CD4-positive, alpha-beta T cell treated with Interleukin-6 for 4 hours (primary cell): Measurements from ENCODE around the gene TRIM37.
"Not testable (repeated sequence)": the region's sequence is repeated elsewhere in the genome, so short reads cannot be mapped to it uniquely, and the experiment has no call there.

Experiments used
- DNase-seq: peaks from one replicate; pipeline ENCODE4 v3.0.0-alpha.2; 2020; ENCODE audit warnings: mixed read lengths

Gene TRIM37

DNA sequence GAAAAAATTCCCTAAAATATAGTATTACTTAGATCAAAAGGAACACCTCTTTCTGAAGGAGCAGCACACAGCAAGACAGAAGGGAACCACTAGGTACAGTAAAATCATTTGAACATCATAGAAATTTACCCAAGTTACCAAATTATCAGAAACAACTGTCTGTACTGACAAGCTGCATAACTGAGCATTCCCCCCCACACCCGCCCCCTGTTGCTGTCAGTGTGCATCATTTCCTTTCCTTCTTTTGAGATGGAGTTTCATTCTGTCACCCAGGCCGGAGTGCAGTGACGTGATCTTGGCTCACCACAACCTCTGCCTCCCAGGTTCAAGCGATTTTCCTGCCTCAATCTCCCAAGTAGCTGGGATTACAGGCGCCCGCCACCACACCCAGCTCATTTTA is 120.7 kb downstream of the TRIM37 start:
- no peak for DNase-seq

DNA sequence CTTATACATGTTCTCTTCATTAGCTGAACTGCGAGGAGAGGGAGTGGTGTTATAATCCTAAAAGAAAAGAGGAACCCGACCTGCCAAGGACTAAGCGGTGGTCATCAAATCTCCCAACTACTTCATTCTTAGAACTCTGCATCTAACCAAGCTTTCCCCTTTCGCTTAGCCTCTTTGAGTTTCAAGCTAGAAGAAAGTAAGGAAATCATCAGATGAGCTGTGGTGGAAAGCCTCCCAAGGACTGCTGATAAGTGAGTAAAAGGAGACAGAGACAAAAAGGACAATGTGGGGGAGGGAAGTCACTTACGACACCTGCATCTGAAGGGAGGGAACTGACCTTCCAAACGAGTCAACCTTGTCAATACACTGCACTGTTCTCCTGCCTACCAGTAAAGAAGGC is 121.3 kb downstream of the TRIM37 start:
- no peak for DNase-seq

DNA sequence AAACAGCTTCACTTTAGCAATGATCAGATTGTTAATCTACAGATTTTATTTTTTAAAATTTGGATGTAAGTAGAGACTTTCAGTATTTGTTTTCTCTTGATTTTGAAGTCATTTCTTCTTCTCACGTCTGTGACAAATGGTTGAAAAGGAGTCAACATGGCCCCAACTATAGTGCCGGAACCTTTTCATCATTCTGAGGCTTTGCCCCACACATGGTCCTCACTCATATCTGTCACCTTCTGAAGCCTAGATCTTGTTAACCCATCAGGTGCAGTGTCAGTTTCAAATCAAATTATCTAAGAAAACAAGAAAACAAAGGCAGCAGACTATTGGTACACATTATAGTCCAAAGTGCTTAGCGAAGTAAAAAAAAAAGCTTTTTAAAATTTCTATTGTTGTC is 124.1 kb downstream of the TRIM37 start:
- no peak for DNase-seq

DNA sequence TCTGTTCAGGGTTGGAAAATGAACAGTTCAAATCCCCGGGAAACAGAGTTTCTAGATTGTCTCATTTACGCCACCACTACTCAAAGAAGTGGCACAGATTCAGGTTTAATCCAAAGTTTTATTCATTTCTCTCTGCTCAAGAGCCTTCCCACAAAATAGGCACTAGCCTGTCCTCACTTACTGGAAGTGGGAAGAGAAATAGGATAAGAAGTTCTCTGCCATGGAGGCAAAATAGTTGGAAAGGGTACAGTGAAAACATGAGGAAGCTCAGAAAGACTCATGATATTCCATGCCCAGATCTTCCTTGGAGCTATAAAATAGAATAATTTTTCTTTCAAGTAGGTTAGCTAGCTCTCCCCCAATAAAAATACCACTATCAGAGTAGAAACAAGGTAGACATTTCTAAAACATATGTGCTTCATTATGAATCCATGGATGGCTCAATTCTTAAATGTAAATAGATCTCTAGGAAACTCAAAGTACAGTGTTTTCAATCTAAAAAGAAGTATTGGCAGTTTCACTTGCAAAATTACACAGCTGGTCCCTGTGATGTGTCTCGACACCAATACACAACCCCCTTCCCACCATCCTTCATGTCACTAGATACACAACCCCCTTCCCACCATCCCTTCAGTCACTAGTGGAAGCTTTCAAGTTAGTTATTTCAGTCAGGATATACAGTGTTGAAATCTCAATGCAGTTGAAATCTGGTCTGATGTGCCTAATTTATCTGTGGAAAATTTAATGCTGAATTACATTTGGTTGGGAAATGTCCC is 125.8 kb downstream of the TRIM37 start:
- DNase-seq: no peak

DNA sequence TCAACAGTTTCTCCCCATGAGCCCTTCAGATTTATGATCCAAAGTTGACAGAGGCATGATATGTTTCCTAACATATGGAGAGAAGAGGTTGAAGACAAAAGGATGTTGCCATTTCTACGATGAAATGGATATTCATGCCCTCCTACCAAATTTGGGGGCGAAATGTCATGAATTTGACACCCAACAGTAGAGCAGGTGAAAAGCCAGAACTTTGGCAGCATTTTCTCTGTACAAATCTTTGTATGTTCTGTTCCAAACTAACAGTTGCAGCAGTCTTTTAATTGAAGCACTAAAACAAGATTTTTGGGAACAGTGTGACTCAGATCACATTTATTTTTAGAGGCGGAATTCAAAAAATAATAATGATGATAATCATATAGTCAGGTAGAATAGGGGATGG is 130.1 kb downstream of the TRIM37 start:
- no peak for DNase-seq

DNA sequence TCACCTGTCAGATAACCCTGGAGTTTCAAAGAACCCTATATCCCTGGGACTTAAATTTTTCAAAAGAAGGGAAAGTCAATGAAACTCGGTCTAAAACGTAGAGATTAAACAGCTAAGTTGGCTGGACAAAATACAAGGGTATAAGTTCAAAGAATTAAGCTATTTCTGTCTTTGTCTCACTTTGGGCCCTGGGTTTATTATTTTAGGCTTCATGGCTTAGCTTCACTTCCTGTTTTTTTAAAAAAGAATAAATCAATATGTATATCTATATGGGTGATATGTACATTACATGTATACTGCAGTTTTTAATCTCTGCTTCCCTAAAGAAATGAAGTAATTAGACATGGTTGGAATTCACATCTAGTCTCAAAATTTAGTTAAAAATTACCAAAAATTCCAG is 132.3 kb downstream of the TRIM37 start:
- DNase-seq: no peak

DNA sequence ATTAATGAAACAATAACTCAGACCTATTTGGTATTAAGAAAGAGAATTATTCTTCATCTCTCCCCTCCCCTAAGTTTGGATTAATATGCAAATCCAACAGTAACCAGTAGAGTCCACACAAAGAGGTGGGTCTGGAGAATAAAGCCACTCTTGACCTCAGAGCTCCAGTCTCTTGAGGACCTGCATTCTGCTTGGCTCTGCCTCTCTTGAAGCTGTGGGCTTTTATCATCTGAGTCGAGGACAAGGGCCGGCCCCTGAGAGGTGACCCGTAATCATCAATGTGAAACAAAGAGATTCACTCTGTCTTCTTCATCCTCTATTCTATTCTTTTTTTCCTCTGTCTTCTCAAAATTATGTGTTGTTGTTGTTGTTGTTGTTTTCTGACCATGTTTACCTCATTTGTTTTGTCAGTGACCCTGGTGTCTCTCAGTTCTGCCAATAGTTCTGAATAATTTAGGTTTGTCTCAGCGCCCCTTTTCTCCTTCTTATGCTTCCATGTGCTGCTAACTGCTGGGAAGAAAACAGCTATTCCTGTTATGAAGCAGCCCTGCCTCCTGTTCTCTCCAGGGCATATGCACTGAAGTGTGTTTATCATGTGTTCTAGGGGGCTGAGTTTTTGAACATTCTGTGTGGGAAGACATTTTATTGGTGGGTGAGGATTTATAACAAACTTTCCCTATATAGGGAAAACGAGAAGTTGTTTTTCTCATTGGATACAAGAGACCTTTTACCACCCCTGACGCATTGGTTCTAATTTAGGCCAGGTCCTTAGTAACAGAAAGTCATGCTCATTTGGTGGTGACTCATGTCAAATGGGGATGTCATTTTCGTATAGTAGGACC is 135.8 kb downstream of the TRIM37 start:
- no peak for DNase-seq

DNA sequence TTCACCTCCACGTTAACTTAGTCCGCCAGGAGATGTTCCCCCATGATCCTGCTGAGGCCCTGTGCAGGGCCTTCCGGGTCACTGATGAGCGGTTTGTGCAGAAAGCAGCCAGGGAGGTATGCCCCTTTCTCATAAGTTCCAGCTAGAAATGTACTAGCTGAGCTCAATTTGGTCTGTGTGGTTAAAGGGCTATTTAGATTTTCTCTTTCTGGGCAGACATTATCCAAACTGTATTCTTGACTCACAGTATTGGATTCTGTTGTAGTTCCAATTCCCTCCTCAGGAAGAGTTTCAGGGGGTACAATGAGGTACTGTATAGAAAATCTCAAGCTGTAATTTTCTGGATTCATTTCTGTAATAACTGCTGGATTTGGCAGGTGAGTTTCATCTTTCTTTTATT is 137.1 kb downstream of the TRIM37 start:
- no peak for DNase-seq

DNA sequence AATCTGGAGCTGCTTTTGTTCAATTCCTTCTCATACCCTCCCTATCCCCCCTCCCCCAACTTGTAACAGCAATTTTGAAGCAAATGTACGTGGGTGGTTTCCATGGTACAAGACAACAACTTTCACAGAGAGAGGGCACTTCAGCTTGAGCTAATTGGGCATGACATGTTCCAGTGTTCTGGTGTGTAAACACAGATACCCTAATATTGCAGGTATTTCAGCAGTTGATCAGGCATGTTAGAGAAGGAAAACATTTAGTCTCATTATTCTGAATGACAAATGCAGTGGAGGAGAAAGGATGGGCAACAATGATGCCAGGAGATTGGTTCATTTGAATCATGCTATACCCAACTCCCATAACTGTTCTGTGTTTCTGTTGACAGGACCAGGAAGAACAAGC is 137.5 kb downstream of the TRIM37 start:
- no peak for DNase-seq

DNA sequence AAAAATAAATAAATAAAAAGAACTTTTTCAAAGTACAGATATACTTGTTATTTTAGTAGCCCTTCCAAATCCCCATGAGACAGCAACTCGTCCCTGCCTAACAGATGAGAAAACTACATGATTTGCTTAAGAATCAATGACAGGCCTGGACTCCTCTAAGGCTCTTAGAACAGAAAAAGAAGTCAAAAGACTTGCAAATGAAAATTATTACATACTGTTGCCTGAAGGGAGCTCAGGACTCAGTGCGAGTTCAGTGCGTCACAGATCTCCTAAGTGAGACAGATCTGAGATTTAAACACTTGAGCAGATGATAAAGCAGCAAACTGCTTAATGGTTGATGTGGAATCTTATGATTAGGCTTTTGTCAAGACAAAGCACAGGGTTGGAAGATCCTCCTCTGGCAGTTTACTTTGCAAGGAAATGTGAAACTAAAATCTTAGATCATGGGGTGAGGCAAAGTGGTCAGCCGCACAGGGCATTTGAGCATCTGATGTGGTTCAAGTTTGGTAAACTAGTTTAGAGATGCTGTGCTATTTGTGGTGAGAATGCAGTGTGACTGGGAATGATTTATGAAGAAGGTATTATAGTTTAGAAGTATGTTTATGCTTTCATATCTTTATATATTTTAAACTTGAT is 138.1 kb downstream of the TRIM37 start:
- DNase-seq: no peak

DNA sequence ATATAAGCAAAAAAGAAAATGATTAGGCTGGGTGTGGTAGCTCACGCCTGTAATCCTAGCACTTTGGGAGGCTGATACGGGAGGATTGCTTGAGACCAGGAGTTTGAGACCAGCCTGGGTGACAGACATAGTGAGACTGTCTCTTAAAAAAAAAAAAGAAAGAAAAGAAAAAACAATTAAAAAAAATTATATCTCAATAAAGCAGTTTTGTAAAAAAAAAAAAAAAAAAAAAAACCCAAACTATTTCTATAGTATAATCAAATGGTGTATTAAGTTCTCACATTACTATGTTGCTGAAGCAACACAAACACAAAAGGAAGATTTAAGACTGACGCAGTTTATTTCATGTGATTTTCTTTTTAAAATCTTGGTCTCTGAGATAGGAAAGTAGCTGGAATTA is 140.5 kb downstream of the TRIM37 start:
- DNase-seq: no peak

DNA sequence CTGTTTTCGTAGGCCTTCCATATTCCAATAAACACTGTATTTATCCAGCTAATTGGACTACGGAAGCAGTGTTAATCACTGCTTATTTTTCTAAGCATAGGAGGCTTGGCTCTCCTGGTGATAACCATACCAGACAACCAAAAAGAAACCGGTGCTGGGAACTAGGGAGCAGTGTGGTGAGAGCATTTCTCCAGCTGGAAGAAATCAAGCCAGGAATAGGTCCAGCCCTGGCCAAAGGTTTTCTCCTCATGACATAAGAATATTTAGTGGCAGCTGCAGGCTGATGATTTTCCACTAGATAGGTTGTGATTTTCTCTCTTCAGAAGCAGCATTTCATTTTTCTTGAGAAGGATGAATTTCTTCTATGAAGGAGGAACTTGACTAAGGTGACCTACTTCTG is 141.5 kb downstream of the TRIM37 start:
- no peak for DNase-seq

DNA sequence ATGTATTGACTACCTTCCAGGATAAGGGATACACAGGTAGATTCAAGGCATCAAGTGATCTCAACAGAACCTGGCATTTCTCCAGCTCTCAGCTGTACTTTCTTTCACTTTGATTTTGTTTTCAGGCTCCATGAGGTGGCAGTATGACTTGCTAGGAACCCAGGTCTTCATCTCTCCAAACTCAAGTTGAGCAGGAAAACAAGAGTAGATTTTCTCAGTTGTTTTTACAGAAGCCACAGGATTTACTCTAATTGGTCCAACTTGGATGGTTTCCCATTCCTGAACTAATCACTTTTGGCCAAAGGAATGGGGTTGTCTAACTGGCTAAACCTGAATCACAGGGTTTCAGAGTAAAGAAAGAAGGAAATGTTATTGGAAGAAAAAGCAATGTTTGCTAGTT is 146.6 kb downstream of the TRIM37 start:
- no peak for DNase-seq

DNA sequence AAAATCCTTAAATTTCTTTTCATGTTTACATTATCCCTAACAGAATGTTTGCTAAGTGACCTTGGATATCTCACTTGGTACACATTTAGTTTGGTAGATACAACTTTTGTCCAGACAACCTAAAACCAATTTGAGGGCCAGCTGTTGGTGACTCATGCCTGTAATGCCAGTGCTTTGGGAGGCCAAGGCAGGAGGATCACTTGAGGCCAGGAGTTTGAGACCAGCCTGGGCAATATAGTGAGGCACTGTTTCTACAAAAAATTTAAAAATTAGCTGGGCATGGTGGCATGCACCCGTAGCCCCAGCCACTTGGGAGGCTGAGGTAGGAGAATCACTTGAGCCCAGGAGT is 149.0 kb downstream of the TRIM37 start:
- not testable (repeated sequence) for DNase-seq

DNA sequence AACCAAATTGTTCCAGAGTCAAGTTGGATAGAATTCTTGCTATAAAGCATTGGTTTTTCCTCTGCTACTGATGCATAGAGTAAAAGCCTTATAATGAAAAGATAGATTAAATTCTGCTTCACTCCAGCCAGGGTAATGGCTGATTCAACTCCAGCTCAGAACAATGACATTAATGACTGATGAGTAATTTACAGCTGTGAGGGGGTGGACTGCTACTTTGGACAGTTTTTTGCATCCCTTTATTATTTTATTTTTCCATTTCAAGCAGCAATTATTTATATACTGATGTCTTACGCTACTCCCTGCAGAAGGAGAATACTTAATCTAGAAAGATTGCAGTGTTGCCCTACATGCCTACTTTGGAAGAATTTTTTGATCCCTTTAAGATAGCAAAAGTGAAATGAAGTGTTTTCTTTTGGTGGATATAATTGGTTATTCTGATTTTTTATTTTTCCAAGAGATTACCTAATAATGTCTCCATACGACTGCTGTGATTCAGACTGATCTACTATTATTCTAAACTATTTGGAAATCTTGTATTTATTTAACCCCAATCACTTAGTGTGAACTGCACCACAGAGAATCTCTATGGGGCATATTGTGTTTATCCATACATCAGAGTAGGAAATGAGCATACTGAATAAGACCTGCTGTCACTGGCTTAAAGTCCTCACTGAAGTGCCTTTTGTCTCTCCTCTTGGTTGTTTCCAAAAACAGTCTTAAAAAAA is 149.5 kb downstream of the TRIM37 start:
- DNase-seq: no peak

DNA sequence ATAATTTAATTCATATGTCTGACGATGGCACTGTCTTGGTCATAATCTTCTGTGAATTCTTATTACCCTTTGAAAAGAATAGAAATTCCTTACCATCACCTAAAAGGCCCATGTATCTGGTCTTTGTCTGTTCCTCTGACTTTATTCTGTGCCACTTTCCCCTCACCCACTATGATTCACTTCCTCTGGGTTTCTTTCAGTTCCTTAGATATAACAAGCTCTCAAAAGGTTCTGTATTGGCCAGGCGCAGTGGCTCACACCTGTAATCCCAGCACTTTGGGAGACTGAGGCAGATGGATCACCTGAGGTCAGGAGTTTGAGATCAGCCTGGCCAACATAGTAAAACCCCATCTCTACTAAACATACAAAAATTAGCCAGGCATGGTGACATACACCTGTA is 152.3 kb downstream of the TRIM37 start:
- not testable (repeated sequence) for DNase-seq

DNA sequence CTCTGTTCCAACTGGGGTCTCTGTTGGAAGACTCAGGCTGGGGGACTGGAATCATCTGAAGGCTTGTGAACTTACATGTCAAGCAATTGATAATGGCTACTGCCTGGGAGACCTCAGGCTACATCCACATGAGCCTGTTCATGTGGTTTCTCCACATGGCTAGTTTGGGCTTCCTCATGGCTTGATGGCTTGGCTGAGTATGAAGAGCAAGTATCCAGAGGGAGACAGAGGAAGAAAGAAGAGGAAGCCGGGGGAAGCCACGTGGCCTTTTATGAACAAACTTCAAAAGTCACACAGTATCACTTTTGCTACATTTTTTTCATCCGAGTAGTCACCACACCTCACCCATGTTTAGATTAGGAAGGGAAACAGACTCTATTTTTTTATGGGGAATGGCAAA is 158.9 kb downstream of the TRIM37 start:
- no peak for DNase-seq

DNA sequence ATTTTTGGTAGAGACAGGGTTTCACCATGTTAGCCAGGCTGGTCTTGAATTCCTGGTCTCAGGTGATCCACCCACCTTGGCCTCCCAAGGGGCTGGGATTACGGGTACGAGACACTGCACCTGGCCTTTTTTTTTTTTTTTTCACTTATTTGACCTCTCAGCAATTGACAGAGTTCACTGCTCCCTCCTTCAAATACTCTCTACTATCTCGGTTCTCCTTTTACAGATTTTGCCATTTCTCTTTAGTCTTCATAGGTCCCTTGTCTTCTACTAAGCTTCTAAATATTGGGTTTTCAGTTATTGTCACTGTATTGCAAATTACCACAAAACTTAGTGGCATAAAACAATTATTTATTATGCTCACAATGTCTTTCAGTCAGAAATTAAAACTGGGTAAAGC is 159.3 kb downstream of the TRIM37 start:
- no peak for DNase-seq

DNA sequence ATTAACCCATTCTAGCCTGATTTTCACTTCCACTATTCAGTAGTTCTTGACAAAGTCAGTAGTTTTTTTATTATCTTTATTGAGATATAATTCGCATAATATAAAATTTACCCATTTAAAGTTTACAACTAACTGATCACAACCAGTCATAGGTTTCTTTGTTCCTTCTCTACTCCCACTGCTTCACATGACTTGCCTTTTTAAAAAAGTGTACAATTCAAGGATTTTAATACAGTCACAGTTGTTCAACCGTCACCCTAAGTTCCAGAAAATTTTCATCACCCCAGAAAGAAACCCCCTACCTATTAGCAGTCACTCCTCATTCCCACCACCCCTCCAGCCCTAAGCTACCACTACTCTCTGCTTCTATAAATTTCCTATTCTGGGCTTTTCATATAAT is 162.5 kb downstream of the TRIM37 start:
- DNase-seq: no peak

DNA sequence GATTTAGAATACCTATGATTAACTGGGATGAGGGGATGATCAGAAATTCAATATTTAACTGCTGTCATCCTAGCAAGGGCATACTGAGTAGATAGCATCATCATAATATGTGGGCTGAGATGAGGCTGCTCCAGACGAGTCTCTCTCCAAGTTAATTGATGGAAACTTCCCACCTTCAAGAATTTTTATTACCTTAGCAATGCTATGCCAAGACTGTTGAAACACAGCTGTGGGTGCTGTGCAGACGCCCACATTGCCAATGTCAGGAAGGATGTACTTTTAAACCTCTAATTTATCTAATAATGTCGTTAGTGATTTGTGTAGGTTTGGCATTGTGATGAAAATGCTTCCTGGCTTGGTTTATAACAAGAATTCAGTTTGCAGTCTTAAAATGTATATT is 170.4 kb downstream of the TRIM37 start:
- DNase-seq: no peak

DNA sequence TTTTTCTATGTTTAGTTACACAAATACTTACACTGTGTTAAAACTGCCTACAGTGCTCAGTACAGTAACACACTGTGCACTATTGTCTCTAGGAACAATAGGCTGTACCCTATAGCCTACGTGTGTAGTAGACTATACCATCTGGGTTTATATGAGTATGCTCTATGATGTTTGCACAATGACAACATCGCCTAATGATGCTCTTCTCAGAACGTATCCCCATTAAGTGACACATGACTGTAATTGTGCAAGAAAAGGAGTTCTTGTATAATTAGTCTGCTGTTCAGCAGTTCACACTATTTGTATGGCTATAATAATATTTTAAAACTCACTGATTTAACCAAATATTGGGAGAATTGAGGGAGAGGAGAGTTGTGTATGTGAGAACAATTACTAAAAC is 173.7 kb downstream of the TRIM37 start:
- DNase-seq: no peak
